ENCODE results near the gene RTRAF. TPM values are rescaled to one million over a fixed set of nuclear protein-coding genes. Genes with fewer than 3 reads are reported as not detected.

Gene RTRAF
- total RNA-seq, 1 donor from 2014 or later = 247 TPM

DNA sequence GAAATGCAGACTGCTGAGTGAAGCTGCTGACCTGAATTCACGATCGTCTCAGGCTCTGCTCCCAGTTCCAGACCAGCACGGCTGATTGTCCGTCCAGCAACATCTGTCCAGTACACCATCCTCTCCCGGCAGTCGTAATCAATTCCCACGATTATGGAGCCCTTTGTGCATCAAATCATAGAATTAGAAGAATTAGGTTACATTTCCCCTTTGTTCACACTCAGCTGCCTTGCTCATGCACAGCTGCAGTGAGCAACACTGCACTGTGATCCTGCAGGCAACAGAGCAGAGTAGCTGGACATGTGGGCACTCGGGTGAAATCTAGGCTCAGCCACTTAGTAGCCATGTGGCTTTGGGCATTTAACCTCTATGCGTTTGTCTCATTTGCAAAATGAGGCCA, 22.2 kb downstream of the RTRAF start:
- peaks cover 2% of the 10 kb centered on the region for H3K27me3 Mint-ChIP-seq
- no peaks in the 10 kb centered on the region for H3K9me3 Mint-ChIP-seq (ENCODE audit: low read depth)
- TF ChIP-seq, protein P1, sequence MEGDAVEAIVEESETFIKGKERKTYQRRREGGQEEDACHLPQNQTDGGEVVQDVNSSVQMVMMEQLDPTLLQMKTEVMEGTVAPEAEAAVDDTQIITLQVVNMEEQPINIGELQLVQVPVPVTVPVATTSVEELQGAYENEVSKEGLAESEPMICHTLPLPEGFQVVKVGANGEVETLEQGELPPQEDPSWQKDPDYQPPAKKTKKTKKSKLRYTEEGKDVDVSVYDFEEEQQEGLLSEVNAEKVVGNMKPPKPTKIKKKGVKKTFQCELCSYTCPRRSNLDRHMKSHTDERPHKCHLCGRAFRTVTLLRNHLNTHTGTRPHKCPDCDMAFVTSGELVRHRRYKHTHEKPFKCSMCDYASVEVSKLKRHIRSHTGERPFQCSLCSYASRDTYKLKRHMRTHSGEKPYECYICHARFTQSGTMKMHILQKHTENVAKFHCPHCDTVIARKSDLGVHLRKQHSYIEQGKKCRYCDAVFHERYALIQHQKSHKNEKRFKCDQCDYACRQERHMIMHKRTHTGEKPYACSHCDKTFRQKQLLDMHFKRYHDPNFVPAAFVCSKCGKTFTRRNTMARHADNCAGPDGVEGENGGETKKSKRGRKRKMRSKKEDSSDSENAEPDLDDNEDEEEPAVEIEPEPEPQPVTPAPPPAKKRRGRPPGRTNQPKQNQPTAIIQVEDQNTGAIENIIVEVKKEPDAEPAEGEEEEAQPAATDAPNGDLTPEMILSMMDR (IDR thresholded peaks at IDR 0.05; ENCODE audit: unreplicated experiment) = no peak
- H3K4me3 Mint-ChIP-seq (ENCODE audit: low read depth) = no peak overlapping the region
- H3K4me1 Mint-ChIP-seq (ENCODE audit: low read depth) = peaks cover 5% of the 10 kb centered on the region
- peaks cover 20% of the 10 kb centered on the region for H3K36me3 Mint-ChIP-seq (ENCODE audit: insufficient read depth)
- DNase-seq (ENCODE audit: low spot score, unreplicated experiment) = no peak
- no peak overlapping the region for H3K27ac Mint-ChIP-seq

GRCh38 chr14:52012635-52013034, 23.3 kb downstream of the RTRAF start:
- H3K36me3 Mint-ChIP-seq (ENCODE audit: insufficient read depth) = peaks cover 18% of the 10 kb centered on the region
- no peaks in the 10 kb centered on the region for H3K9me3 Mint-ChIP-seq (ENCODE audit: low read depth)
- TF ChIP-seq, protein P1 (IDR thresholded peaks at IDR 0.05; ENCODE audit: unreplicated experiment) = no peak
- peaks cover 3% of the 10 kb centered on the region for H3K4me1 Mint-ChIP-seq (ENCODE audit: low read depth)
- H3K27ac Mint-ChIP-seq = no peak overlapping the region
- H3K4me3 Mint-ChIP-seq (ENCODE audit: low read depth) = no peak overlapping the region
- H3K27me3 Mint-ChIP-seq = peaks cover 7% of the 10 kb centered on the region
- no peak for DNase-seq (ENCODE audit: low spot score, unreplicated experiment)

GRCh38 chr14:52013984-52014600, 24.7 kb downstream of the RTRAF start:
- peak; percentile 17 for DNase-seq (ENCODE audit: low spot score, unreplicated experiment)
- Mint-ChIP-seq H3K9me3 (ENCODE audit: low read depth) (no peaks in the 10 kb centered on the region), H3K27ac (no peak overlapping the region), H3K36me3 (ENCODE audit: insufficient read depth) (peaks cover 13% of the 10 kb centered on the region), H3K4me3 (ENCODE audit: low read depth) (no peak overlapping the region), H3K4me1 (ENCODE audit: low read depth) (peaks cover 1% of the 10 kb centered on the region), H3K27me3 (peaks cover 7% of the 10 kb centered on the region)
- TF ChIP-seq, protein P1 (IDR thresholded peaks at IDR 0.05; ENCODE audit: unreplicated experiment) = peak; percentile 46

- no peak overlapping the region for H3K27ac Mint-ChIP-seq
- H3K4me3 Mint-ChIP-seq (ENCODE audit: low read depth) = no peak overlapping the region
- peaks cover 13% of the 10 kb centered on the region for H3K36me3 Mint-ChIP-seq (ENCODE audit: insufficient read depth)
- no peak for DNase-seq (ENCODE audit: low spot score, unreplicated experiment)
- H3K9me3 Mint-ChIP-seq (ENCODE audit: low read depth) = no peaks in the 10 kb centered on the region
- TF ChIP-seq, protein P1 (IDR thresholded peaks at IDR 0.05; ENCODE audit: unreplicated experiment) = no peak
- peaks cover 7% of the 10 kb centered on the region for H3K27me3 Mint-ChIP-seq
- H3K4me1 Mint-ChIP-seq (ENCODE audit: low read depth) = peaks cover 1% of the 10 kb centered on the region
Measured at GRCh38 chr14:52014601-52015267, 25.4 kb downstream of the RTRAF start.

GRCh38 chr14:52015411-52016030, 26.2 kb downstream of the RTRAF start:
- Mint-ChIP-seq H3K27ac (no peak overlapping the region), H3K4me1 (ENCODE audit: low read depth) (peaks cover 1% of the 10 kb centered on the region), H3K4me3 (ENCODE audit: low read depth) (no peak overlapping the region), H3K27me3 (peaks cover 7% of the 10 kb centered on the region), H3K36me3 (ENCODE audit: insufficient read depth) (peaks cover 12% of the 10 kb centered on the region), H3K9me3 (ENCODE audit: low read depth) (no peaks in the 10 kb centered on the region)
- no peak for DNase-seq (ENCODE audit: low spot score, unreplicated experiment)
- TF ChIP-seq, protein P1 (IDR thresholded peaks at IDR 0.05; ENCODE audit: unreplicated experiment) = peak; percentile 46
